ENCODE measurements around the gene AGL. TPM values are rescaled to one million over a fixed set of nuclear protein-coding genes. Genes with fewer than 3 reads are reported as not detected.
"Not testable (repeated sequence)": the region's sequence is repeated elsewhere in the genome, so short reads cannot be mapped to it uniquely, and the experiment has no call there.

Gene AGL
- total RNA-seq, 1 donor from 2014 or later = 13.8 TPM

DNA sequence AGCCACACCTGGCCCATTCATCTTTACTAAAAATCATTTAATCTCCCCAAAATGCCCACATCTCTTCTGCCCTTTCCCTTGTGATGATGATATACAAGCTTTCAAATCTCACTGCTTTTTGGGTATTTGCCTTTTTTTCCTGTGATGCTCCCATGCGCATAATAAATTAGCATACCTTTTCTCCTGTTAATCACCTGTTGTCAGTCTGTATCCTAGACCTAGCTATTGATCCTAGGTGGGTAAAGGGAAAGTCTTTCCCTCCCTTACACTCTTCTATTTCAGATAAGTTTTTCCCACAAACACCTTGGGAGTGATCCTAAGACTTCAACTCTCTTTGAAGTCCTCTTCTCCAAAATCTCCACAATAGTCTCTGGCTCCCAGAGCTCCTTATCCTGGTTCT is 107.7 kb downstream of the AGL start:
- Mint-ChIP-seq H3K36me3 (ENCODE audit: low read depth) (no peaks in the 10 kb centered on the region), H3K4me1 (ENCODE audit: low read depth) (no peaks in the 10 kb centered on the region), H3K27me3 (ENCODE audit: low read depth) (no peaks in the 10 kb centered on the region), H3K9me3 (no peaks in the 10 kb centered on the region), H3K4me3 (ENCODE audit: low read depth) (no peak overlapping the region), H3K27ac (no peak overlapping the region)
- no peak for DNase-seq (ENCODE audit: low spot score)
- intact Hi-C loops (cut with micrococcal nuclease) = no loop called here

DNA sequence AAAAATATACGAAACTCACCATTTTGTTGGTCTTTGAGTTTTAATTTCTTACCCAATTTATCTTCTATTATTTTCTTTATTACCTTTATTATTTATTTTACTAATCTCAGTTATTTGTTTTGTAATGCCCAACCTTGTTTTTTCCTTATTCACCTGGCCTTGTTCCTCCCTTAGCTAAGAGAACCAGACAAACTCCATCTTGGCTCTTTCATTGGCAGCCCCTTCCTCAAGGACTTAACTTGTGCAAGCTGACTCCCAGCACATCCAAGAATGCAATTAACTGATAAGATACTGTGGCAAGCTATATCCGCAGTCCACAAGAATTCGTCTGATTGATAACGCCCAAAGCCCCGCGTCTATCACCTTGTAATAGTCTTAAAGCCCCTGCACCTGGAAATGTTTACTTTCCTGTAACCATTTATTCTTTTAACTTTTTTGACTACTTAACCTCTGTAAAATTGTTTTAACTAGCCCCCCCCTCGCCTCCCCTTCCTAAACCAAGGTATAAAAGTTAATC is 109.1 kb downstream of the AGL start:
- H3K4me3 Mint-ChIP-seq (ENCODE audit: low read depth); intact Hi-C loops (cut with micrococcal nuclease); H3K4me1 Mint-ChIP-seq (ENCODE audit: low read depth); H3K36me3 Mint-ChIP-seq (ENCODE audit: low read depth); H3K27me3 Mint-ChIP-seq (ENCODE audit: low read depth); H3K9me3 Mint-ChIP-seq; H3K27ac Mint-ChIP-seq; DNase-seq (ENCODE audit: low spot score): not testable (repeated sequence)

DNA sequence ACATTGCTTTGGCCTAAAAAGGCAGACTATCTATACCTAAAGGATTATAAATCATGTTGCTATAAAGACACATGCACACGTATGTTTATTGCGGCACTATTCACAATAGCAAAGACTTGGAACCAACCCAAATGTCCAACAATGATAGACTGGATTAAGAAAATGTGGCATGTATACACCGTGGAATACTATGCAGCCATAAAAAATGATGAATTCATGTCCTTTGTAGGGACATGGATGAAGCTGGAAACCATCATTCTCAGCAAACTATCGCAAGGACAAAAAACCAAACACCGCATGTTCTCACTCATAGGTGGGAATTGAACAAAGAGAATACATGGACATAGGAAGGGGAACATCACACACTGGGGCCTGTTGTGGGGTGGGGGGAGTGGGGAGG is 110.1 kb downstream of the AGL start:
- intact Hi-C loops (cut with micrococcal nuclease) = loop anchor here (10.0 kb wide), 1 partner anchor 305 kb away; the partner anchor contains the start of gene RTCA
- not testable (repeated sequence) for DNase-seq (ENCODE audit: low spot score); H3K27ac Mint-ChIP-seq; H3K36me3 Mint-ChIP-seq (ENCODE audit: low read depth); H3K4me3 Mint-ChIP-seq (ENCODE audit: low read depth); H3K9me3 Mint-ChIP-seq; H3K4me1 Mint-ChIP-seq (ENCODE audit: low read depth); H3K27me3 Mint-ChIP-seq (ENCODE audit: low read depth)

DNA sequence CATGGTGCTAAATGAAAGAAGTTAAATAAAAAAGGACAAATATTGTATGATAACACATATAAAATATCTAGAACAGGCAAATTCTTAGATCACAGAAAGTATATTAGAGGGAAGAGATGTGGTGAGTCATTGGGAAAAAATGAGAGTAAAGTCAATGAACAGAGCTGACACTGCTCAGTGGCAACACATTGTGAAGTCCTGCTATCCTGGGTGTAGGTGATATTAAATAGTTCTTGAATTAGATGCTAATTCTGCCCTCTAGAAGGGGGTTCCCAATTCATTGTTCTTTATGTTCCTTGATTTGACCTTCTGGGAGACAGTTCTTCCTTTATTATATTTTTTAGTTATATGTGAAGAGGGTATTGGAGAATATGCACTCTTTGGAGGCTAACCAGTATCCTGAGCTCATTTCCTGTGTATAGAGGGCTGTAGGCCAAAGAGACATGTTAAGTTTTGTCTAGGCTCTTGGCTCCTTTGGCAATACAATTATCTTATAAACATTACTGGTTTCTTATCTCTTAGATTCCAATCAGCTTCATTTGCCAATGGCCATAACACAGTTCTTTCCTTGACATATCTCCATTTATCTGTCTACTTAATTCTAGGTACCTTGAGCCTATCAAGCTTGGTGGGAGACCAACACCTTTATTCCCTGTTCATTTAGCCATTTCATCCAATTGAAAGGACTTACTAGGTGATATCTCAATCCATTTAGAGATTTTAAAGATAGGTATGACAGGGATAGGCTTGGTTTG is 113.1 kb downstream of the AGL start:
- intact Hi-C loops (cut with micrococcal nuclease) = loop anchor here (10.0 kb wide), 1 partner anchor 302 kb away; the partner anchor contains the start of gene RTCA

DNA sequence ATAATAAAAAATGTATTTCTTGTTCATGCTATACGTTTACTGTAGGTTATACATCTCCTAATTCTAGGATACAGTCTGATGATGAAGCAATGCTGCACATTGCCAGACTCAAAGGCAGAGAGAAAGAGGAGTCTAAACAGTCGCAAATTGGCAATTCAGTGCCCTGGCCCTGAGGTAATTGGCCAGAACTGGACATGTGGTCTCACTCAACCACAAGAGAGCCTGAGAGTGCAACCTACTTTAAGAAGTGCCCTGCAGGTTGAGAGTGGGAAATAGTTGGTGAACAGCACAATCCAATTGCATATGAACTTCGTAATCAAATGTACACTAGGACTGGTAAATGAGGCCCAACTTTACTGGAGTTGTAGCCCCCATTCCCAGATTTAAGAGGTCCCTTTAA is 114.6 kb downstream of the AGL start:
- intact Hi-C loops (cut with micrococcal nuclease) = loop anchor here (5.0 to 10.0 kb wide), 2 partner anchors 158 to 300 kb away; partner anchors contain the start of gene RTCA
- H3K27ac Mint-ChIP-seq = no peak overlapping the region
- H3K36me3 Mint-ChIP-seq (ENCODE audit: low read depth) = no peaks in the 10 kb centered on the region
- no peak for DNase-seq (ENCODE audit: low spot score)
- H3K9me3 Mint-ChIP-seq = no peaks in the 10 kb centered on the region
- H3K4me3 Mint-ChIP-seq (ENCODE audit: low read depth) = no peak overlapping the region
- peaks cover 10% of the 10 kb centered on the region for H3K4me1 Mint-ChIP-seq (ENCODE audit: low read depth)
- H3K27me3 Mint-ChIP-seq (ENCODE audit: low read depth) = no peaks in the 10 kb centered on the region

More for the DNA sequence above, 113.1 kb downstream of the AGL start:
- no peaks in the 10 kb centered on the region for H3K9me3 Mint-ChIP-seq
- no peaks in the 10 kb centered on the region for H3K4me1 Mint-ChIP-seq (ENCODE audit: low read depth)
- no peaks in the 10 kb centered on the region for H3K27me3 Mint-ChIP-seq (ENCODE audit: low read depth)
- H3K27ac Mint-ChIP-seq = no peak overlapping the region
- H3K36me3 Mint-ChIP-seq (ENCODE audit: low read depth) = no peaks in the 10 kb centered on the region
- DNase-seq (ENCODE audit: low spot score) = no peak
- H3K4me3 Mint-ChIP-seq (ENCODE audit: low read depth) = no peak overlapping the region

DNA sequence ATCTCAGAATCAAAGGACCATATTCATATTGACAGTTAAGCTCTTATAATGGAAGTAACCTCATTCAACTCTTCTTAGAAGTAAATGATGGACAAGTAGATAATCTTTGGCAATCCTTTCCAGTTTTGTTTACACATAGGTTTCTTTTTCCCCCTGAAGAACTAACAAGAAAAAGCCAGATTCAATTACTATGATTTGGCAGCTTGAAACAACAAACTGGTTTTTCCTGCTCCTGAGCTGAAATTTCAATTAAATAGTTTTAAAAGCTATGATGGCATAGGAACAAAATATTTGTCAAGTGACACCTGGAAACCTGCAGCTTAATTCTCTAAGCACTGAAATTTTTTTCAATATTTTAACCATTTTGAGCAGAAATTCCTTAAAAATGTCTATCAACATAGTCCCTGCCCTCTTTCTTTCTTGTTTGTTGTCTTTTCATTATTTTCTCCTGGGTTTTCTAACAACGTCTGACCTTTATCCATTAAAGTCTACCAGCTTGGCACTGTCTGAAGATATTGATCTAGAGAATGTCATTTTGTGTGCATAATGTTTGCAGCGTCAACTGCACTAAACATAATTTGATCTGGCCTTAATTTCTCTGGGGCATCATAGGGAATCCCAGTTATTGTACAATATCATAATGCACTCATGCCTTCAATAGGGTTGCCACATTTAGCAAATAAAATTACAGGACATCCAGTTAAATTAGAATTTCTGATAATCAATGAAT is 115.7 kb downstream of the AGL start:
- Mint-ChIP-seq H3K4me1 (ENCODE audit: low read depth) (peaks cover 15% of the 10 kb centered on the region), H3K27me3 (ENCODE audit: low read depth) (no peaks in the 10 kb centered on the region), H3K36me3 (ENCODE audit: low read depth) (no peaks in the 10 kb centered on the region), H3K27ac (no peak overlapping the region), H3K9me3 (no peaks in the 10 kb centered on the region), H3K4me3 (ENCODE audit: low read depth) (no peak overlapping the region)
- intact Hi-C loops (cut with micrococcal nuclease) = loop anchor here (5.0 to 10.0 kb wide), 2 partner anchors 159 to 299 kb away; partner anchors contain the start of gene RTCA
- DNase-seq (ENCODE audit: low spot score) = no peak

DNA sequence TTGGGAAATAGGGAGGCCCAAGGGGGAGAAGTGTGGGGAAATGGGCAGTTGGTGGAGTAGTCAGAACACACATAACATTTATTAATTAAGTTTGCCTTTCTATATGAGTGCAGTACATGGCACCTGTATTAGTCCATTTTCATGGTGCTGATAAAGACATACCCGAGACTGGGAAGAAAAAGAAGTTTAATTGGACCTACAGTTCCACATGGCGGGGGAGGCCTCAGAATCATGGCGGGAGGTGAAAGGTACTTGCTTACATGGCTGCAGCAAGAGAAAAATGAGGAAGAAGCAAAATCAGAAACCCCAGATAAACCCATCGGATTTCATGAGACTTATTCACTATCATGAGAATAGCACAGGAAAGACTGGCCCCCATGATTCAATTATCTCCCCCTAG is 118.1 kb downstream of the AGL start:
- no peaks in the 10 kb centered on the region for H3K27me3 Mint-ChIP-seq (ENCODE audit: low read depth)

DNA sequence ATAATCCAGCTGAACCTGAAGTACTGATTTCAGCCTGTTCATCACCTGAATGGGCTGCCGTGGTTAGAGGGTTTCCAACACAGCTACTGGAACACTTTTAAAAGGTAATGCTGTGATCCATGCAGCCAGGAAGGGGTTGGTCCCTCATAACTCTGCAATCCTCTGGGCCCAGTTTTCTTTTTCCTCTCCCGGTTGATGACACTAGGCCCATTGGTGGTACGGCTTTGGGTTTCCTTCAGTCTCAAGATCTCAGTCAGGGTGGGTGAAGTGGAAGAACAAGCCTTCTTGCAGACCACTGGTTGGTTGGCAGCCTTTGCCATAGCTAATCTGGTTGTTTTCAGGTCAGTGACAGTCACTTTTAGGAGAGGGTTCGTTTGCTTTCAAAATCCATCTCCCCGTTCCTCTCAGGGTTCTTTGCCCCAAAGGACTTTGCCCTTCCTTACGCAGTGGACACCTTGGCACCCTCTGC is 119.1 kb downstream of the AGL start:
- peaks cover 22% of the 10 kb centered on the region for H3K4me1 Mint-ChIP-seq (ENCODE audit: low read depth)
- no peaks in the 10 kb centered on the region for H3K27me3 Mint-ChIP-seq (ENCODE audit: low read depth)
- intact Hi-C loops (cut with micrococcal nuclease) = loop anchor here (1.0 to 10.0 kb wide), 4 partner anchors 69 to 296 kb away; partner anchors contain the start of genes RTCA, SASS6 and TRMT13
- no peak for DNase-seq (ENCODE audit: low spot score)
- peak overlapping the region; percentile 83 for H3K27ac Mint-ChIP-seq
- H3K9me3 Mint-ChIP-seq = no peaks in the 10 kb centered on the region
- no peaks in the 10 kb centered on the region for H3K36me3 Mint-ChIP-seq (ENCODE audit: low read depth)
- peak overlapping the region; percentile 98 for H3K4me3 Mint-ChIP-seq (ENCODE audit: low read depth)

More for the DNA sequence above, 118.1 kb downstream of the AGL start:
- Mint-ChIP-seq H3K27ac (no peak overlapping the region), H3K36me3 (ENCODE audit: low read depth) (no peaks in the 10 kb centered on the region), H3K9me3 (no peaks in the 10 kb centered on the region), H3K4me3 (ENCODE audit: low read depth) (peak overlapping the region; percentile 56), H3K4me1 (ENCODE audit: low read depth) (peaks cover 22% of the 10 kb centered on the region)
- no peak for DNase-seq (ENCODE audit: low spot score)
- intact Hi-C loops (cut with micrococcal nuclease) = loop anchor here (2.0 to 10.0 kb wide), 3 partner anchors 161 to 297 kb away; partner anchors contain the start of genes RTCA, SASS6 and TRMT13

DNA sequence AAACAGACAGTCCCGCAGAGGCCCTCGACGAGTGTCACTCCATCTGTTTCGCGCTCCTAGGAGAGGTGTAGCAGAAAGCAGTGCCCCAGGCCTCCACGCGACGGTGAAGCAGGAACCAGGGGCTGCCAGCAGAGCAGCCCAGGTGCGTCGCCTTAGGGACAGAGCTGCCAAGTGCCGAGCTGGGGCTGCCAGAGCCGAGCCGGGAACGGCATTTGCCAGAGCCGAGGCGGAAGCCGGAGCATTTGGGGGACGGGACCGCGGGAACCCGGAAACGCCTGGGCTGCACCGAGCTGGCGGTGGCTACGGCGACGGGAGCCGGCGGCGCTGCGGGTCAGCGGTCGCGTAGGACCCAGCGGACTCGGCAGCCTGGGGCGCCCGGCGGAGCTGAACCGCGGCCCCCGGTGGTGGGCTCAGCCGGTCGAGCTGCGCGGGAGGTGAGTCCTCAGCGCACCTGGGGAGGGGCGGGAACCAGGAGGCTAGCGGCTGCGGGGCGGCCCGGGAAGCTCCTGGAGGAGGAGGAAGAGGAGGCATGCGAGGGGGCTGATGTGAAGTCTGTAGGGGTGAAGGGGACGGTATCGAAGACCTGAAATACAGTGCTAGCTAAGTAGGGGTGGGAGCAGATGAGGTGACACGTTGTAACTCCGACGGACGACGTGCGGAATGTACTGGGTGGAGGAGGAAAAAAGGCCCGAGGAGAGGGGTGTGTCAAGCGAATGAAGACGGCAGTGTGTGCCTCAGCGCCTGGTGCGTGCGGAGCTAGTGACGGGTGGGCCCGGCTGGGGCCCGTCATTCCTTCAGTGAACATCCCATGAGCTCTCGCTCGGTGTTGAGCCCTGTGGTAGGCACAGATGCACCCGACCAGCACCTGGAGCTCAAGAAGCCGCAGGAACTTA is 119.8 kb downstream of the AGL start, which contains the start of gene SLC35A3:
SLC35A3 (plus strand) TSS at position 268 of the 893 bp plus-strand sequence. CDS start 23,559 bp downstream, outside the sequence.
- Mint-ChIP-seq H3K4me1 (ENCODE audit: low read depth) (peaks cover 22% of the 10 kb centered on the region), H3K36me3 (ENCODE audit: low read depth) (no peaks in the 10 kb centered on the region), H3K27ac (peak within 1 kb of the TSS; percentile 92), H3K4me3 (ENCODE audit: low read depth) (peak within 1 kb of the TSS; percentile 98), H3K9me3 (no peaks in the 10 kb centered on the region), H3K27me3 (ENCODE audit: low read depth) (no peaks in the 10 kb centered on the region)
- intact Hi-C loops (cut with micrococcal nuclease) = loop anchor here (1.0 to 10.0 kb wide), 4 partner anchors 68 to 295 kb away; partner anchors contain the start of genes RTCA, SASS6 and TRMT13
- peak; percentile 76 for DNase-seq (ENCODE audit: low spot score)

DNA sequence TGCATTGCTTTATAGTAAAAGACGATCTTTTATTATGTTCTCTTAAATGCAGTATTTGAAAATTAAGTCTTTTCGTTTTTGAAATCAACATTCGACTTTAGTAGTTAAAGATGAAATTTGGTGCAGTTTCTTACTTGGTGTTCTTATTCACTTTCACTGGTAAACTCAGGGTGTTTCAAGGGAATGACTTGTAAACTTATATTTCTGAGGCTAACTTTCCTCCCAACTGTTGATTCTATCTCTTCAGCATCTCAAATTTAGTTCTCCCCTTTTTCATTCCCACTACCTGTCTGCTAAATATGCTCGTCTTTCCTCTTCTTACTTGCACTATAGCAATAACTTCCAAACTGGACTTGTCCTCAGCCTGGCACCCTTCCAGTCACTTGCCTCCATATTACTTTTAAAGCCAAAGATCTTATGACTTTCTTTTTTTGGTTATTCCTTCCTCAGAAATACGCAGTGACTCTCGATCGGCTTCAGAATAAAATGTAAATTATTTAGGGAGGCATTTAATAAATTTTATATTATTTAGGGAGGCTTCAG is 120.6 kb downstream of the AGL start:
- peak overlapping the region; percentile 98 for H3K4me3 Mint-ChIP-seq (ENCODE audit: low read depth)
- no peak for DNase-seq (ENCODE audit: low spot score)
- peaks cover 5% of the 10 kb centered on the region for H3K36me3 Mint-ChIP-seq (ENCODE audit: low read depth)
- intact Hi-C loops (cut with micrococcal nuclease) = no loop called here
- no peaks in the 10 kb centered on the region for H3K27me3 Mint-ChIP-seq (ENCODE audit: low read depth)
- H3K27ac Mint-ChIP-seq = peak overlapping the region; percentile 92
- H3K9me3 Mint-ChIP-seq = no peaks in the 10 kb centered on the region
- H3K4me1 Mint-ChIP-seq (ENCODE audit: low read depth) = peaks cover 22% of the 10 kb centered on the region

DNA sequence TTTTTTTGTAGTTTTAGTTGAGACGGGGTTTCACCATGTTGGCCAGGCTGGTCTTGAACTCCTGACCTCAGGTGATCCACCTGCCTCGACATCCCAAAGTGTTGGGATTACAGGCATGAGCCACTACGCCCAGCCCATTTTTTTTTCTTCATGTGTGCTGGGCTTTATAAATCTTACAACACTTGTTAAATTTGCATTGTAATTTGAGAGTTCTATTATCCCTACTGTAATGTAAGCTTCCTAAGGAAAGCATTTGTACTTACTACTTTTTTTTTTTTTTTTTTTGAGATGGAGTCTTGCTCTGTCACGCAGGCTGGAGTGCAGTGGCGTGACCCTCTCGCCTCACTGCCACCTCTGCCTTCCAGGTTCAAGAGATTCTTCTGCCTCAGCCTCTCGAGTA is 121.9 kb downstream of the AGL start:
- DNase-seq (ENCODE audit: low spot score); H3K27me3 Mint-ChIP-seq (ENCODE audit: low read depth); H3K27ac Mint-ChIP-seq; intact Hi-C loops (cut with micrococcal nuclease); H3K9me3 Mint-ChIP-seq: not testable (repeated sequence)
- peaks cover 15% of the 10 kb centered on the region for H3K36me3 Mint-ChIP-seq (ENCODE audit: low read depth)
- H3K4me3 Mint-ChIP-seq (ENCODE audit: low read depth) = peak overlapping the region; percentile 55
- peaks cover 22% of the 10 kb centered on the region for H3K4me1 Mint-ChIP-seq (ENCODE audit: low read depth)

Data from activated T-helper 2 cell treated with anti-CD3 and anti-CD28 coated beads, Interferon-gamma antibody, Interleukin-2, Interleukin-4, amounts not matched to agents 10 μg/mL and 5 μg/mL and 100 μg/mL, durations not matched to agents 14 hours and 24 hours and 36 hours (primary cell).